Activated naive CD8-positive, alpha-beta T cell (primary cell): Measurements from ENCODE around the gene SPDYE1.
"Not testable (repeated sequence)": the region's sequence is repeated elsewhere in the genome, so short reads cannot be mapped to it uniquely, and the experiment has no call there.

ENCODE experiments used
- H3K27ac Mint-ChIP-seq: one replicate; pipeline ENCODE4 v1.8.0; 2021; ENCODE audit warnings: mixed read lengths
- H3K27me3 Mint-ChIP-seq: one replicate; pipeline ENCODE4 v1.8.0; 2021; ENCODE audit warnings: mixed read lengths
- H3K36me3 Mint-ChIP-seq: one replicate; pipeline ENCODE4 v1.8.0; 2021; ENCODE audit warnings: mixed read lengths
- H3K4me1 Mint-ChIP-seq: one replicate; pipeline ENCODE4 v1.8.0; 2021; ENCODE audit warnings: low read depth, mixed read lengths
- H3K4me3 Mint-ChIP-seq: one replicate; pipeline ENCODE4 v1.8.0; 2021; ENCODE audit warnings: mild to moderate bottlenecking, mixed read lengths
- H3K9me3 Mint-ChIP-seq: one replicate; pipeline ENCODE4 v1.8.0; 2021; ENCODE audit warnings: low read depth, mixed read lengths

Gene SPDYE1

DNA sequence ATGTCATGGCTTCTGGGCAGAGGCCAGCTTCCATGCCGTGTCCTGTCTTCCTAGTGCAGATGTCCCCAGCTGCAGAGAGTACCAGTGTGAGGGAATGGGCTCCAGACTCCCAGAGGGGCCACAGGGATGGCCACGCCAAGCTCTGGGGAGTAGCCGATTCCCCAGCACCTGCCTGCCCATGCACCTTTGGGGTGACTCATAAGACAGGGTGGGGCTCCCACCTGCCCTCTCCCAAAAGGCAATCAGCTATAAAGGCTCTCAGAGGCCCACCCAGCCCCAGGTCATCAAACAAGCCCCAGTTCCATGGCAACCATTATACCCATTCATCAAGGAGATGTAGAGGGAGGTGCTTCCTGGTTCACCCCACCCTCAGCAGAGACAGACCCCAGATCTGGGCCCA, at the start of gene SPDYE1:
Gene SPDYE1 (plus strand): TSS at position 366 of the 400 bp plus-strand sequence. CDS start 2,053 bp downstream, outside the sequence.
- H3K9me3 Mint-ChIP-seq, H3K4me3 Mint-ChIP-seq, H3K27me3 Mint-ChIP-seq, H3K4me1 Mint-ChIP-seq, H3K36me3 Mint-ChIP-seq, H3K27ac Mint-ChIP-seq: not testable (repeated sequence)

DNA sequence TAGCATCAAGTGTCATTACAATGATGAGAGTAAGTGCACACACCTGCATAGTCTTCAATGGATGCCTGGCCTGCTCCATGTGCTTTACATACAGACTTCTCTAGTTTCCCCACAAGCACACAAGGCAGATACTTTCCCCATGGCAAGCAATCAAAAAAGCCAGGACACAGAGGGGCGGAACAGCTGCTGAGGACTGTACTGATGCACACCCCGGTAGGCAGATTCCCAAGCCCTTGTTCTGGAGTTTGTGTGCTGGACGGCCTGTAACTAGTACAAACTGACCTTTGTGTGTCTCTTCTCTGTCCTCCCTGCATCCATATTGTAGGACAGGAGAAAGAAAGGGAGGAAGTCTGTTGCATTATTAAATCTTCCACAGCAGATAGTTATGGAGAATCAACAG, 45.7 kb upstream of the SPDYE1 start:
- Mint-ChIP-seq H3K36me3 (peaks cover 8% of the 10 kb centered on the region), H3K4me1 (peaks cover 11% of the 10 kb centered on the region), H3K27me3 (no peaks in the 10 kb centered on the region), H3K9me3 (no peaks in the 10 kb centered on the region), H3K27ac (no peak overlapping the region), H3K4me3 (no peak overlapping the region)

GRCh38 chr7:43953071-43953470, 44.6 kb upstream of the SPDYE1 start:
- Mint-ChIP-seq H3K9me3 (no peaks in the 10 kb centered on the region), H3K27me3 (no peaks in the 10 kb centered on the region), H3K36me3 (peaks cover 4% of the 10 kb centered on the region), H3K4me3 (no peak overlapping the region), H3K27ac (peak overlapping the region; percentile 50), H3K4me1 (peaks cover 11% of the 10 kb centered on the region)

DNA sequence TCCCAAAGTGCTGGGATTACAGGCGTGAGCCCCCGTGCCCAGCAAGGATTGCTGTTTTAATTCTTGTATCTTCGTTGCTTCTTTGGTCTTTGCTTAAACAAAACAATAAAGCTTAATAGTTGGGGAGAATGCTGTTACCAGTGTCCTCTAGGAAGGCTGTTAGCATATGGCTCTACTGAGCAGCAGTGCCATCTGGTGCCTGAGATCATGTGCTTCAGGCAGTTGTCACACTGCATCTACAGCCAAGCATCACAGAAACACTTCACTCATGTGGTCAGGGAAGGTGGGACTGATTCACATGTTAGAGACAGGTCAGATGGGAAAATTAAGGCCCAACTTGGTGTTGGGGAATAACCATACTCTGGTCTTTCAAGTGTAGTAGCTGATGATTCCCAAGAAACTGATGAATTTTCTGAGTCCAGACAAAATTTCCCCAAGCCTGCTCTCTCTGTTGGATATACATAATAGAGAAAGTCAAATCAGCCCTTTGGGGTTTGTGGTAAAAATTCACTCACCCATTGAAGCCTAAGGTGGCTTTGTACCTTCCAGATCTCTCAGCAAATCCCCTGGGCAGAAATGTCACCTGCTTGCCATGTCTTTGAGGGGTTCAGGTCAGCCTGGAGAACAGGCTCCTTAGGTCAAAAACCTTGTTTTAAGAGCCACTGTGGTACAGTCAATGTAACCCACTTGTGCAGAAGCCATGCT, 43.0 kb upstream of the SPDYE1 start:
- Mint-ChIP-seq H3K4me1 (peaks cover 11% of the 10 kb centered on the region), H3K4me3 (no peak overlapping the region), H3K9me3 (no peaks in the 10 kb centered on the region), H3K27ac (no peak overlapping the region), H3K36me3 (peaks cover 7% of the 10 kb centered on the region), H3K27me3 (no peaks in the 10 kb centered on the region)

- Mint-ChIP-seq H3K36me3 (peaks cover 12% of the 10 kb centered on the region), H3K4me1 (peaks cover 11% of the 10 kb centered on the region), H3K27ac (peak overlapping the region; percentile 4), H3K27me3 (no peaks in the 10 kb centered on the region), H3K4me3 (no peak overlapping the region), H3K9me3 (no peaks in the 10 kb centered on the region)
Observed at GRCh38 chr7:43956027-43956426, 41.7 kb upstream of the SPDYE1 start.

DNA sequence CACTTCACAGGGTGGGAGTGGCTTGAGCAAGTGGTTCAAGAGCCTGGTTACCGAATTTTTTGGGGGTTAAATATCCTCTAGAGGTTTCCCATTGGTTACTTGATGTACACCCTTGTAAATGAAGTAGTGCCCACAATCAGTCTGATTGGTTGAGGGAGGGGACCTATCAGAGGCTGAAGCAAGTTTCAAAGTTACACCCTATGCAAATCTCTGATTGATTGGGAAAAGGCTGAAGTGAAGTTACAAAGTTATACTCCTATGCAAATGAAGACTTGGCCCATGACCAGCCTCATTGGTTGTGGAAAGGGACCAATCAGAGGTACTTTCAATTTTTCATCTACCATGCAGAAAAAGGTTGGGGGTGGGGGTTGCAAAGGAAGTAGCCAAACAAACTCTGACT, 36.8 kb upstream of the SPDYE1 start:
- H3K27ac Mint-ChIP-seq = no peak overlapping the region
- H3K9me3 Mint-ChIP-seq = no peaks in the 10 kb centered on the region
- H3K27me3 Mint-ChIP-seq = no peaks in the 10 kb centered on the region
- H3K4me1 Mint-ChIP-seq = peaks cover 4% of the 10 kb centered on the region
- H3K4me3 Mint-ChIP-seq = no peak overlapping the region
- peaks cover 9% of the 10 kb centered on the region for H3K36me3 Mint-ChIP-seq

DNA sequence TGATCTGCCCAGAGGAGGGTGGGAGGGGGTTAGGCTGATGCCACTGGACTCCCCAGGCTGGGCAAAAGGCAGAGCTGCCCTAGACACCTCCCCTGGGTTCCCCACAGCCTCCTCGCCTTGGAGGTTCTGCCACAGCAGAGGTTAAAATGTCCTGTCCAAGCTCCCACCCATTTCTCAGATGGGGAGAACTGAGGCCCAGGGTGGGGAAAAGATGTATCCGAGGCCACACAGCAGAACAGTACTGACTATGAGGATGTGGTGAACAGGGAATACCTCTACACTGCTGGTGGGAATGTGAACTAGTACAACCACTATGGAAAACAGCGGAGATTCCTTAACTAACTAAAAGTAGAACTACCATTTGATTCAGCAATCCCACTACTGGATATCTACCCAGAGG, 31.3 kb upstream of the SPDYE1 start:
- not testable (repeated sequence) for H3K36me3 Mint-ChIP-seq, H3K27me3 Mint-ChIP-seq

GRCh38 chr7:43968172-43969040, 29.3 kb upstream of the SPDYE1 start:
- not testable (repeated sequence) for H3K27me3 Mint-ChIP-seq, H3K4me1 Mint-ChIP-seq, H3K27ac Mint-ChIP-seq, H3K4me3 Mint-ChIP-seq, H3K36me3 Mint-ChIP-seq, H3K9me3 Mint-ChIP-seq

More for the DNA sequence above, 31.3 kb upstream of the SPDYE1 start:
- H3K4me3 Mint-ChIP-seq, H3K27ac Mint-ChIP-seq, H3K9me3 Mint-ChIP-seq, H3K4me1 Mint-ChIP-seq: not testable (repeated sequence)

- H3K9me3 Mint-ChIP-seq, H3K27me3 Mint-ChIP-seq, H3K27ac Mint-ChIP-seq: not testable (repeated sequence)
Observed at GRCh38 chr7:43969586-43969985, 28.1 kb upstream of the SPDYE1 start.

DNA sequence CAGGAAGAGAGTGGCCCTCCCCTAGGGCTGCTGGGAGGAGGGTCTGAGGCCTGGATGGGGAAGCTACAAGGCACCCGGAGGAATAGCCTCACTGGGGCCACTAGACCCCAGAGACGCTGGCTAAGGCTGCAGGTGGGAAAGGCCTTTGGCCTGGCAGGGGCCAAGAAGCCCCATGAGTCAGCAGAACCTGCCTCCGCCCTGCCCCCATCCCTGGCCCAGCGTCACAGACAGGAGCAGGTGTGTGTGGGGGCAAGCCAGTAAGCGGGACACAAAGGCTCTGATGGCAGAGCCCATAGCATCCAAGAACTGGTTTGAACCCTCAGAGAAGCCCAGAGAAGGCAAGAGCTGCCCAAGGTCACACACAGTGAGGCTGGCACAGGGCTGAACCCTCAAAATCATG, 27.0 kb upstream of the SPDYE1 start:
- H3K27me3 Mint-ChIP-seq, H3K36me3 Mint-ChIP-seq, H3K4me3 Mint-ChIP-seq, H3K27ac Mint-ChIP-seq, H3K4me1 Mint-ChIP-seq, H3K9me3 Mint-ChIP-seq: not testable (repeated sequence)

More at GRCh38 chr7:43969586-43969985, 28.1 kb upstream of the SPDYE1 start:
- not testable (repeated sequence) for H3K4me3 Mint-ChIP-seq, H3K4me1 Mint-ChIP-seq, H3K36me3 Mint-ChIP-seq

DNA sequence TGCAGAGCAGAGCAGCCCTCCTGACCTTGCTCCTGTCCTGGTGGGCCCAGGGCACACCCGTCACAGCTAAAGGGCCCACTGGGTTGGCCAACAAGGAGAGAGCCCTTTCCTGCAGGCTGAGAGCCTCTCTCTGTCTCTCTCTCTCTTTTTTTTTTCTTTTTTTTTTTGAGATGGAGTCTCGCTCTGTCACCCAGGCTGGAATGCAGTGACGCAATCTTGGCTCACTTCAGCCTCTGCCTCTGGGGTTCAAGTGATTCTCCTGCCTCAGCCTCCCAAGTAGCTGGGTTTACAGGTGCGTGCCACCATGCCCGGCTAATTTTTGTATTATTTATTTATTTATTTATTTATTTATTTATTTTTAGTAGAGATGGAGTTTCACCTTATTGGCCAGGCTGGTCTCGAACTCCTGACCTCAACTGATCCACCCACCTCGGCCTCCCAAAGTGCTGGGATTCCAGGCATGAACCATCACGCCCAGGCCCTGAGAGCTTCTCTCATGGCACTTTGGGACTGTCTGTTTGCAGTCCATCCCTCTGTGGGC, 23.6 kb upstream of the SPDYE1 start:
- not testable (repeated sequence) for H3K9me3 Mint-ChIP-seq, H3K4me1 Mint-ChIP-seq, H3K27me3 Mint-ChIP-seq, H3K36me3 Mint-ChIP-seq, H3K4me3 Mint-ChIP-seq, H3K27ac Mint-ChIP-seq

GRCh38 chr7:43974725-43975482, 22.8 kb upstream of the SPDYE1 start:
- H3K4me3 Mint-ChIP-seq, H3K27me3 Mint-ChIP-seq, H3K36me3 Mint-ChIP-seq, H3K27ac Mint-ChIP-seq, H3K9me3 Mint-ChIP-seq, H3K4me1 Mint-ChIP-seq: not testable (repeated sequence)

- no peak overlapping the region for H3K27ac Mint-ChIP-seq
- no peaks in the 10 kb centered on the region for H3K4me1 Mint-ChIP-seq
- H3K36me3 Mint-ChIP-seq = no peaks in the 10 kb centered on the region
- H3K9me3 Mint-ChIP-seq = no peaks in the 10 kb centered on the region
- no peak overlapping the region for H3K4me3 Mint-ChIP-seq
- no peaks in the 10 kb centered on the region for H3K27me3 Mint-ChIP-seq
Observed at GRCh38 chr7:43977525-43977924, 20.2 kb upstream of the SPDYE1 start.

GRCh38 chr7:43978102-43978501, 19.6 kb upstream of the SPDYE1 start:
- H3K4me3 Mint-ChIP-seq, H3K27me3 Mint-ChIP-seq, H3K9me3 Mint-ChIP-seq, H3K4me1 Mint-ChIP-seq, H3K27ac Mint-ChIP-seq, H3K36me3 Mint-ChIP-seq: not testable (repeated sequence)

GRCh38 chr7:43982848-43983247, 14.8 kb upstream of the SPDYE1 start:
- not testable (repeated sequence) for H3K4me3 Mint-ChIP-seq, H3K27ac Mint-ChIP-seq, H3K4me1 Mint-ChIP-seq, H3K27me3 Mint-ChIP-seq, H3K36me3 Mint-ChIP-seq, H3K9me3 Mint-ChIP-seq
